Kasumi-1 (cell line): ENCODE measurements around the gene ACTL6B.

Experiments
- DNase-seq, 2 experiments: peaks; one replicate each; lab custom pipeline; 2025; lab: John Stamatoyannopoulos, UW

Gene ACTL6B

DNA sequence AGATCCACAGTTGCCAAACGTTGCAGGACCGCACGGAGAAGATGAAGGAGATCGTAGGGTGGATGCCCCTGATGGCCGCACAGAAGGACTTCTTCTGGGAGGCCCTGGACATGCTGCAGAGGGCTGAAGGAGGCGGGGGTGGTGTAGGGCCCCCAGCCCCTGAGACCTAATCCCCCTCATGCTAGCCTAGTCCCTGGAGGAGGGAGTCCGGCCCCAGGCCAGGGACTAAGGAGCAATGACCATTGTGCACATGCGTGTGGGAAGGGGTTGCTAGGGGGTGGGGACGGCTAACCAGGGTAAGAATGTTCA lies 55.6 kb downstream of the ACTL6B start:
- DNase-seq, result no peak

GRCh38 chr7:100599911-100600729 lies 56.1 kb downstream of the ACTL6B start:
- no peak for DNase-seq

GRCh38 chr7:100598425-100598824 lies 57.8 kb downstream of the ACTL6B start:
- DNase-seq, result no peak

GRCh38 chr7:100595188-100595587 lies 61.1 kb downstream of the ACTL6B start:
- DNase-seq, result no peak
